Gastrocnemius medialis (tissue), 4 donors: ENCODE measurements around the gene PKHD1.

Experiments used
- POLR2A ChIP-seq, 2 donors: fragments of 450-650 bp; IDR thresholded peaks; one replicate each; pipeline ENCODE4 v1.6.1; 2017; ENCODE audit warnings: antibody characterized with exemption in 2 of 2, mild to moderate bottlenecking in 2 of 2, moderate library complexity in 2 of 2
- TF ChIP-seq, protein P1 (sequence below), 5 experiments: fragments of 450-650 bp in 3 of 5; fragments of 200-600 bp in 2 of 5; sonication (generic) in 2 of 5; IDR thresholded peaks in 4 of 5; conservative IDR thresholded peaks in 1 of 5; 1 replicate in 4 of 5; 2 replicates in 1 of 5; pipeline ENCODE4 v1.5.1; 2016 to 2019; ENCODE audit warnings: antibody characterized with exemption in 5 of 5, mild to moderate bottlenecking in 3 of 5, moderate library complexity in 3 of 5

DNA sequence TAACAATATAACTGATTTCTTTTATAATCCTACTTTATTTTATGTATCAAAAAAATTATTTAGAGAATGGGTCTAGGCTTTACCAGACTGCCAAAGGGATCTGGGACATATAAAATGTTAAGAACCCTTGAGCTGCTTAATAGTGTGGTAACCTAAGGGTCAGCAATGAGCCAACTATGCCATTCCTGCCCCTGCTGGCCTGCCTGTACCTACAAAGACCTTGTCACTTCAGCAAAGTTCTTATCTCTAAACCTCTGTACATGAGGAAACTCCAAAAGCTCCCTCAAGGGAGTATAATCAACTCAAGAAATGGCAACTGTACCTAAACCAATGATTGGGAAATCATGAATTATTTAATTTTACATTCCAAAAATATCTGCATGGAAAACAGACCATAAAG is 266.9 kb downstream of the PKHD1 start:
- TF ChIP-seq, protein P1, sequence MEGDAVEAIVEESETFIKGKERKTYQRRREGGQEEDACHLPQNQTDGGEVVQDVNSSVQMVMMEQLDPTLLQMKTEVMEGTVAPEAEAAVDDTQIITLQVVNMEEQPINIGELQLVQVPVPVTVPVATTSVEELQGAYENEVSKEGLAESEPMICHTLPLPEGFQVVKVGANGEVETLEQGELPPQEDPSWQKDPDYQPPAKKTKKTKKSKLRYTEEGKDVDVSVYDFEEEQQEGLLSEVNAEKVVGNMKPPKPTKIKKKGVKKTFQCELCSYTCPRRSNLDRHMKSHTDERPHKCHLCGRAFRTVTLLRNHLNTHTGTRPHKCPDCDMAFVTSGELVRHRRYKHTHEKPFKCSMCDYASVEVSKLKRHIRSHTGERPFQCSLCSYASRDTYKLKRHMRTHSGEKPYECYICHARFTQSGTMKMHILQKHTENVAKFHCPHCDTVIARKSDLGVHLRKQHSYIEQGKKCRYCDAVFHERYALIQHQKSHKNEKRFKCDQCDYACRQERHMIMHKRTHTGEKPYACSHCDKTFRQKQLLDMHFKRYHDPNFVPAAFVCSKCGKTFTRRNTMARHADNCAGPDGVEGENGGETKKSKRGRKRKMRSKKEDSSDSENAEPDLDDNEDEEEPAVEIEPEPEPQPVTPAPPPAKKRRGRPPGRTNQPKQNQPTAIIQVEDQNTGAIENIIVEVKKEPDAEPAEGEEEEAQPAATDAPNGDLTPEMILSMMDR (IDR thresholded peaks at IDR 0.05 in 4 of 5, conservative IDR thresholded peaks at IDR 0.05 in 1 of 5), result no peak
- no peak for TF ChIP-seq POLR2A (IDR thresholded peaks at IDR 0.05)
